CD4-positive, alpha-beta T cell treated with Interleukin-10 for 1 hour (primary cell): ENCODE results near the gene PPP1R3F.
"Not testable (repeated sequence)": the region's sequence is repeated elsewhere in the genome, so short reads cannot be mapped to it uniquely, and the experiment has no call there.

Experiments used
- DNase-seq: peaks from one replicate; pipeline ENCODE4 v3.0.0-alpha.2; 2020

PPP1R3F gene

DNA sequence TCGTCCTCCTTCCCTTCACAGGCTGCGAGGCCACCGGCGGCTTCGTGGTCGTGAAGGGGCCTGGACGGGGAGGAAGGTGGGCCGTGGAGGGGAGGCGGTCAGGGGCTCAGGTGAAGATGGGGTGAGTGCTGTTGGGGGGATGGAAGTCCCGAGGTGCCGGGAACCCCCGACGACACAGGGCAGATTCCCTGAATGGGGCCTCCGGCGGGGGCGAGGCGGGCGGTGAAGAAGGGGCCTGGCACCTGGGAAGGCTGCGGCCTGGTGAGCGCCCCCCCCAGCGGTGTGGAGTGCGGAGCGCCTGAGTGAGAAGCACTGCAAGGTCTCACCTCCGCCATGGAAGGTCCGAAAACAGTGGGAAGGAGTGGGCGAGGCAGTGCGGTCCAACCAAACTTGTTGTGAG lies 52.7 kb downstream of the PPP1R3F start:
- DNase-seq = not testable (repeated sequence)

GRCh38 chrX:49323735-49324134 lies 54.1 kb downstream of the PPP1R3F start:
- not testable (repeated sequence) for DNase-seq

- not testable (repeated sequence) for DNase-seq
Observed at GRCh38 chrX:49330421-49330820, 60.8 kb downstream of the PPP1R3F start.

DNA sequence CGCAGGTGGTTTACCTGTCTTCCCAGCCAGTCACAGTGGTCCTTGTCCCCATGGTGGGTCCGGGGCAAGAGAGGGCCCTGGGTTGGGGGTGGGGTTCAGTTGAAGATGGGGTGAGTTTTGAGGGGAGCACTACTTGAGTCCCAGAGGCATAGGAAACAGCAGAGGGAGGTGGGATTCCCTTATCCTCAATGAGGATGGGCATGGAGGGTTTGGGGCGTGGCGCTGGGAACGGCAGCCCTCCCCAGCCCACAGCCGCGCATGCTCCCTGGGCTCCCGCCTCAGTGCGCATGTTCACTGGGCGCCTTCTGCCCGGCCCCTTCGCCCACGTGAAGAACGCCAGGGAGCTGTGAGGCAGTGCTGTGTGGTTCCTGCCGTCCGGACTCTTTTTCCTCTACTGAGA lies 61.7 kb downstream of the PPP1R3F start, which contains the start of gene GAGE13:
Gene GAGE13 (plus strand): TSS at position 301 of the 400 bp plus-strand sequence. CDS start 1,156 bp downstream, outside the sequence.
- DNase-seq = not testable (repeated sequence)

GRCh38 chrX:49331841-49332240 lies 62.2 kb downstream of the PPP1R3F start:
- not testable (repeated sequence) for DNase-seq
